ENCODE results near the gene TMUB1. TPM values are rescaled to one million over a fixed set of nuclear protein-coding genes. Genes with fewer than 3 reads are reported as not detected.
A peak's percentile ranks its signal among the peaks of the same experiment; 100 is the strongest.

The TMUB1 gene
- total and polyA plus RNA-seq, 2 donors (not counting 1 experiment from before 2014, with no cell fraction given): 49.2 to 102 TPM

DNA sequence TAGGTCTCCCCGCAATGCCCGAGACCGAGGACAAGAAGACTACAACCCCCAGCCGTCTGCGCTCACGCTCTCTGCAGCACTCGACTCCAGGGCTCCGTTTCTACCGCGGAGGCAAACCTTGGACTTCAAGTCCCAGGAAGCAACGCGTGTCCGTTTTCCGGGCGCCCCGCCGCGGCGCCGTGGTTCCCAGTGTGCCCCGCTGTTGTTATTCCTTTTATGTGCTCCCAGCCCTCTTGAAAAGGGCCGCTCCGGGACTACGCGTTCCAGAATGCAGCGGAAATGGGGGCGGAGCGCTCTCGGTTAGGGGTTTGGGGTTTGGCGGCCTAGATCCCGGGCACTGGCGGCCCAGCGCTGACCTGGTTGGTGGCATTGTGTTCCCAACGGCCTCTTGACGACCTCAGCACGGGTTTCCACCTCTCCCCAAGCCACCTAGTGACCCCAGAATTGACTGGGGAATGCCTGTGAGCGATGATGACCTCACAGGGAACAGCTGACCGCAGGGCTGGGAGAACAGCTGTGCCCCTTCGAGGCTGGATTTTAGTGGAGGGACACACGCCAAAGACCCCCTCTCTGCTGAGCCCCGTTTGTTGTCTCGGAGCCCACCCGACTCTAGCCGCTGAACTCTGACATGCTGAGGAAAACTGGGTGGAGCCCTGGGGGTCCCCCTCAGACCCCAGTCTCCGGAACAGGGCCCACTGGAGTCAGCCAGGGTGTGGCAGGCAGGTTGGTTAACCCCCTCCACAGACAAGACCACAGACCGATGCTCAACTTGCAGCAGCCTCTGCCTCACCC, 25.1 kb downstream of the TMUB1 start:
- ChIA-PET POLR2A (interaction anchor here (0.8 to 1.3 kb wide), 4 partner anchors 12 to 731 kb away, joined by 4 to 7 read pairs (median 6); partner anchors contain the start of gene ABCB8), CTCF (interaction anchor here (0.6 to 1.6 kb wide), 4 partner anchors 23 to 1453 kb away, joined by 3 to 6 read pairs (median 4); partner anchors contain the start of gene FASTK)
- Histone ChIP-seq H3K79me2 (ENCODE audit: control insufficient read depth, insufficient read depth, low read length) (peaks cover 37% of the 10 kb centered on the region), H3K9me3 (ENCODE audit: control extremely low read depth in 1 of 3, control insufficient read depth in 2 of 3, insufficient read depth in 1 of 3, low read length in 2 of 3) (no peaks in the 10 kb centered on the region), H3K9ac (ENCODE audit: low read length) (peak overlapping the region; percentile 89), H4K20me1 (ENCODE audit: control insufficient read depth, insufficient read depth, low read length, poor library complexity, severe bottlenecking) (peaks cover 32% of the 10 kb centered on the region), H3K36me3 (replicated peaks in 1 of 2; ENCODE audit: control extremely low read depth in 1 of 2, control insufficient read depth in 1 of 2, extremely low read depth in 1 of 2, insufficient read depth in 2 of 2, low read length in 1 of 2) (no peaks in the 10 kb centered on the region), H3K27ac (ENCODE audit: low read length in 2 of 2) (peak overlapping the region; percentile 79 to 82), H3K4me2 (replicated peaks; ENCODE audit: low read depth, low read length, poor library complexity, severe bottlenecking) (peak overlapping the region; percentile 100), H3K4me1 (ENCODE audit: control insufficient read depth in 2 of 2, insufficient read depth in 2 of 2, low read length in 2 of 2) (peaks cover 23 to 40% of the 10 kb centered on the region in 2 donors), H3K4me3 (ENCODE audit: control extremely low read depth in 1 of 5, extremely low read depth in 1 of 5, insufficient read depth in 1 of 5, low read depth in 2 of 5, low read length in 4 of 5) (peak overlapping the region; percentile 67 to 90 (median 73)), H3K27me3 (replicated peaks in 1 of 4; ENCODE audit: control extremely low read depth in 1 of 4, control insufficient read depth in 3 of 4, insufficient read depth in 4 of 4, low read length in 3 of 4) (no peaks in the 10 kb centered on the region), H2AFZ (ENCODE audit: insufficient read depth, low read depth, low read length, poor library complexity, severe bottlenecking) (peak overlapping the region; percentile 98)
- intact Hi-C loops (cut with micrococcal nuclease): loop anchor here (1.0 to 5.0 kb wide), 7 partner anchors 30 to 1343 kb away; partner anchors contain the start of genes ABCB8, ABCF2, REPIN1 and ZNF862
- 1% methylated on average over 45 of the region's 46 CpGs for WGBS (ENCODE audit: insufficient coverage)
- H3K4me3 Mint-ChIP-seq: peak overlapping the region; percentile 96
- H3K27ac Mint-ChIP-seq: peak overlapping the region; percentile 94
- no peaks in the 10 kb centered on the region for H3K9me3 Mint-ChIP-seq (ENCODE audit: insufficient read depth)
- no peak for TF ChIP-seq CTCF (IDR thresholded peaks at IDR 0.05)
- TF ChIP-seq EZH2 (IDR thresholded peaks at IDR 0.05; ENCODE audit: borderline replicate concordance, insufficient read depth, low read depth, low read length, poor library complexity, severe bottlenecking): no peak
- DNase-seq (peak; percentile 98), ATAC-seq (ENCODE audit: low read depth) (peak; percentile 92)
- peaks cover 36% of the 10 kb centered on the region for H3K4me1 Mint-ChIP-seq
- no peaks in the 10 kb centered on the region for H3K27me3 Mint-ChIP-seq

Data from B cell (primary cell).